Thoracic aorta (tissue), 2 donors: ENCODE results near the gene LFNG. TPM values are rescaled to one million over a fixed set of nuclear protein-coding genes. Genes with fewer than 3 reads are reported as not detected.

Source experiments
- ATAC-seq: fragments of 150-250 bp; one replicate; pipeline ENCODE4 v1.8.0; 2017; ENCODE audit warnings: low read depth; ENCODE audit not compliant: insufficient number of reproducible peaks, low FRiP score
- DNase-seq: peaks from one replicate; pipeline ENCODE4 v3.0.0-alpha.2; 2020; ENCODE audit warnings: low spot score
- H3K27ac ChIP-seq, 2 donors: fragments of 200-600 bp; sonication (generic); 1 replicate in 1 of 2; 2 replicates in 1 of 2; pipeline ENCODE4 v1.5.1; 2016; ENCODE audit warnings: mild to moderate bottlenecking in 2 of 2, moderate library complexity in 2 of 2
- H3K27me3 ChIP-seq: fragments of 200-600 bp; sonication (generic); replicated peaks from 2 replicates; pipeline ENCODE4 v1.6.0; 2016; ENCODE audit warnings: mild to moderate bottlenecking; ENCODE audit not compliant: insufficient read depth
- H3K36me3 ChIP-seq: fragments of 200-600 bp; sonication (generic); one replicate; pipeline ENCODE4 v1.5.1; 2016
- H3K4me1 ChIP-seq, 2 donors: fragments of 200-600 bp; sonication (generic); 1 replicate in 1 of 2; 2 replicates in 1 of 2; pipeline versions ENCODE4 v1.5.1 to v1.6.0; 2016; ENCODE audit warnings: low read depth in 2 of 2, mild to moderate bottlenecking in 1 of 2; ENCODE audit not compliant: control insufficient read depth in 1 of 2
- H3K4me3 ChIP-seq: fragments of 200-600 bp; sonication (generic); 2 replicates; pipeline ENCODE4 v1.5.1; 2016; ENCODE audit warnings: mild to moderate bottlenecking
- H3K9me3 ChIP-seq: fragments of 200-600 bp; sonication (generic); 2 replicates; pipeline ENCODE4 v1.5.1; 2016
- total RNA-seq, 2 donors: library from RNA; depleted of rRNA; stranded (reverse); fragments of >200 nt; gene quantifications; one replicate each; pipeline versions ENCODE4 v1.1.0 to v1.2.3, GENCODE V29; 2016
- TF ChIP-seq, protein P1 (sequence below): fragments of 200-600 bp; sonication (generic); IDR thresholded peaks from one replicate; pipeline ENCODE4 v1.5.1; 2019; ENCODE audit warnings: antibody characterized with exemption

Gene LFNG
- total RNA-seq, 2 donors from 2014 or later, result 8.0 to 24.1 TPM

DNA sequence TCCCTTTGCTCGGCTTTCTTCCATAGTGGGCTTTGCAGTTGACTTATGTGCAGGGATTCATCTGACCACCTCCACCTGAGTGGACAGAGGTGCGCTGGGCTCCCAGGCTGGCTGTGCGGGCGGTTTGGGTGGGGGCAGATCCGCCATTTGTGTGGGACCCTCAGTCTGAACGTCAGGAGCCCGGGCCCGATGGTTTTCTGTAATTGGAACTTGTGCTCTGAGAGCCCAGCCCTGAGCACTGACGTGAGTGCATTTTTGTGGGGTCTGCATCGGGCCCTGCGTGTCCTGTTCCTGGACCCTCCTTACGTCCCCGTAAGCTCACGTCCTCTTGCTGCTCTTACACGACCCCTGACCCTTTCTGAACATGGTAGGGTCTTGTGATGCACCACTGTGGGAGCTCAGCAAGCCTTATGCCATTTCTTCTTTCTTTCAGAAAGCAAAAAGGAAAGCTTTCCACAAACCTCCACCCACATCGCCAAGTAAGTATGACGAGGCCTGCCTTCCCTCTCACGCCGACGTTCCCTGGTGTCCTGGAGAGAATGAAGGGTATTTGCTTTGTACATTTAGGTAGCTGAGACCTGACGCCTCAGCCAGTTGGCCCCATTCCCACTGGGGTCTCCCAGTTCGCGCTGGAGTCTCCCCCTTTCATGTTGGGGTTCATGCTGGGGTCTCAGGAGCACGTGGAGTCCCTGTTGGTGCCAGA, 49.1 kb downstream of the LFNG start:
- no peak overlapping the region for H3K4me3 ChIP-seq
- ATAC-seq (no peak), DNase-seq (no peak)
- no peaks in the 10 kb centered on the region for H3K9me3 ChIP-seq
- no peaks in the 10 kb centered on the region for H3K27me3 ChIP-seq
- TF ChIP-seq, protein P1, sequence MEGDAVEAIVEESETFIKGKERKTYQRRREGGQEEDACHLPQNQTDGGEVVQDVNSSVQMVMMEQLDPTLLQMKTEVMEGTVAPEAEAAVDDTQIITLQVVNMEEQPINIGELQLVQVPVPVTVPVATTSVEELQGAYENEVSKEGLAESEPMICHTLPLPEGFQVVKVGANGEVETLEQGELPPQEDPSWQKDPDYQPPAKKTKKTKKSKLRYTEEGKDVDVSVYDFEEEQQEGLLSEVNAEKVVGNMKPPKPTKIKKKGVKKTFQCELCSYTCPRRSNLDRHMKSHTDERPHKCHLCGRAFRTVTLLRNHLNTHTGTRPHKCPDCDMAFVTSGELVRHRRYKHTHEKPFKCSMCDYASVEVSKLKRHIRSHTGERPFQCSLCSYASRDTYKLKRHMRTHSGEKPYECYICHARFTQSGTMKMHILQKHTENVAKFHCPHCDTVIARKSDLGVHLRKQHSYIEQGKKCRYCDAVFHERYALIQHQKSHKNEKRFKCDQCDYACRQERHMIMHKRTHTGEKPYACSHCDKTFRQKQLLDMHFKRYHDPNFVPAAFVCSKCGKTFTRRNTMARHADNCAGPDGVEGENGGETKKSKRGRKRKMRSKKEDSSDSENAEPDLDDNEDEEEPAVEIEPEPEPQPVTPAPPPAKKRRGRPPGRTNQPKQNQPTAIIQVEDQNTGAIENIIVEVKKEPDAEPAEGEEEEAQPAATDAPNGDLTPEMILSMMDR, result no peak
- H3K36me3 ChIP-seq, result peaks cover 2% of the 10 kb centered on the region
- H3K4me1 ChIP-seq, result peaks cover 0 to 6% of the 10 kb centered on the region in 2 donors
- H3K27ac ChIP-seq, result no peak overlapping the region

DNA sequence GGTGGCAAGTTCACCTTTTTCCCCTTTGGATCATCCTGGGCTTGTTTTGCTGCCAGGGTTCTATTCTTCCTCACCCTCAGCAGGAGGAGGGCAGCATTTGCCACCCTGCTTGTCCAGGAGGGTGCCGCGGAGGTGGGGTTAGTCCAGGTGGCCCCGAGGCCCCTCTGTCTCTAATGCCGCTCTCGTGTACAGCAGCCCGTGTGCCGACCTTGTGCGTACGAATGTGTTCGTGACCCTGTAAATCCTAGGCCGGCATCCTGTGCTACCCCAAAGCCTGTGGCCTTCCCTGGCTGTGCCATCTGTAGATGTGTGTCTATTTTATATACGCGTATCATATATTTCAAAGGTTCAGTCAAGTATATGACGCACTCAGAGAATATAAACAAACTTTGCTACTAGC, 49.8 kb downstream of the LFNG start:
- peaks cover 2% of the 10 kb centered on the region for H3K36me3 ChIP-seq
- ATAC-seq (no peak), DNase-seq (no peak)
- peaks cover 0 to 6% of the 10 kb centered on the region in 2 donors for H3K4me1 ChIP-seq
- H3K27ac ChIP-seq, result no peak overlapping the region
- no peak overlapping the region for H3K4me3 ChIP-seq
- no peaks in the 10 kb centered on the region for H3K9me3 ChIP-seq
- no peaks in the 10 kb centered on the region for H3K27me3 ChIP-seq
- TF ChIP-seq, protein P1, result no peak

DNA sequence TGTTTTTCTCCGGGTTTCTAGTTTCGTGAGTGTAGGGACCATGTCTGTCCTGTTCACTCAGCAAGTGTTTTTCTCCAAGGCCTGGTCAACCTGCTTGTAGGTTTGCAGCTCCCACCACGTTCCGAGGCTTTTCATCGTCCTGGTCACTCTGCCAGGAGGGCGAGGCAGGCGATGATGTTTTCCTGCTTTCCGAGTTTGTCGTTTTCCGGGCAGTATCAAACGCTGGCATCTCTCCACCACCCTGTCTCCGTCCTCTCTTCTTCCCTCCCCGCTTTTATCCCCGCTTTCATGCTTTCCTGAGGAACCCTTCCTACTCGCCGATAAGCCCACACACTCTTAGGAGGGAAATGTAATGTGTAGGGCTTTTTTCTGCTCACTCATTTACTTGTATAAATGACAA, 50.4 kb downstream of the LFNG start:
- peaks cover 2% of the 10 kb centered on the region for H3K36me3 ChIP-seq
- no peaks in the 10 kb centered on the region for H3K27me3 ChIP-seq
- peaks cover 0 to 6% of the 10 kb centered on the region in 2 donors for H3K4me1 ChIP-seq
- DNase-seq (no peak), ATAC-seq (no peak)
- no peaks in the 10 kb centered on the region for H3K9me3 ChIP-seq
- TF ChIP-seq, protein P1, result no peak
- no peak overlapping the region for H3K4me3 ChIP-seq
- no peak overlapping the region for H3K27ac ChIP-seq

DNA sequence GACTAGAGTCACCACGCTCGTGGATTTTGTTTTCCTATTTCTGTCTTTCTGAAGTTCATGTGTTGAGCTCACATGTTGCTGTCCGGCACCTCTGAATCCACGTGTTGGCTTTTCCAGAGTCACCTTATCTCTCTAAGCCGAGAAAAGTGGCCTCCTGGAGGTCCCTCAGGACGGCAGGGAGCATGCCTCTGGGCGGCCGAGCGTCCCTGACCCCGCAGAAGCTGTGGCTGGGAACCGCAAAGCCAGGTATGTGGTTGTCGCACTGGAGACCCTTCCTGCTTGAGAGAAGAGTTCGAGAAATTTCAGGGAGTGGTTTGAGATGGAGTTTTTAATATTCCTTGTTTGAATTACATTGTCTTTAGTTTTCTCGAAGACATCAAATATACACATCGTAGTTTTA, 51.8 kb downstream of the LFNG start:
- Histone ChIP-seq H3K27me3 (no peaks in the 10 kb centered on the region), H3K27ac (no peak overlapping the region), H3K36me3 (peaks cover 2% of the 10 kb centered on the region), H3K4me3 (no peak overlapping the region), H3K4me1 (peaks cover 0 to 6% of the 10 kb centered on the region in 2 donors), H3K9me3 (no peaks in the 10 kb centered on the region)
- TF ChIP-seq, protein P1, result no peak
- no peak for DNase-seq
- no peak for ATAC-seq

DNA sequence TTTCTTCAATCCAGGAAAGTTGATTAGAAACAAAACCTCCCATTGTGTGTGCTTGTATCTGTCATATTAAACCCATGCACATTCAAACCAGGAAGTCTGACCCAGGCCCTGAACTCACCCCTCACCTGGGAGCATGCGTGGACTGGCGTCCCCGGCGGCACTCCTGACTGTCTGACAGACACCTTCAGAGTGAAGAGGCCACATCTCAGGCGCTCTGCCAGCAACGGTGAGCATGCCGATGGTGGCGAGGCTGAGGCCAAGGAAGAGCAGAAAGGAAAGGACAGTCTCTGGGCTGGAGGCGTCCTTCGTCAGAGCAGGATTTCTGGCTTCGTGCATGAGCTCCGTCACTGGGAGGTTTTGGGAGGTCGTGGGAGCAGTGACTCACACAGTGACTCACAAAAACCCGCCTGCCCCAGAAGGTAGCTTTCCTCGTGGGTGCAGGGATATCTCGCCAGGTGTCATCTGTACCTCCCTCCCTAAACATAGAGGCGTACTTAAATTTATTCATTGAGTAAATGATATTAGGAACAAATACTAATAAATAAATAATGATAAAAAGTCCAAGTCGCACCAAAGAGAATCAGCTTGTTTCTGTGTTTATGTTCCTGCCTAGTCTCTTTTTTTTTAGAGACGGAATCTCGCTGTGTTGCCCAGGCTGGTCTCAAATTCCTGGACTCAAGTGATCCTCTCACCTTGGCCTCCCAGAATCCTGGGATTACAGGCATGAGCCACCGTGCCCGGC, 52.7 kb downstream of the LFNG start:
- peaks cover 2% of the 10 kb centered on the region for H3K36me3 ChIP-seq
- no peak overlapping the region for H3K4me3 ChIP-seq
- H3K27me3 ChIP-seq, result no peaks in the 10 kb centered on the region
- DNase-seq (no peak), ATAC-seq (no peak)
- H3K9me3 ChIP-seq, result no peaks in the 10 kb centered on the region
- H3K27ac ChIP-seq, result no peak overlapping the region
- H3K4me1 ChIP-seq, result peaks cover 0 to 6% of the 10 kb centered on the region in 2 donors
- TF ChIP-seq, protein P1, result no peak
